Measurements from ENCODE around the gene TMEM17.

Gene TMEM17

GRCh38 chr2:62547854-62548253 lies 41.9 kb upstream of the TMEM17 start:
- ATAC-seq, result no peak
- no peak for TF ChIP-seq TSHZ2 (CRISPR knock-in tag; IDR thresholded peaks at IDR 0.05)
- no peak for TF ChIP-seq RARB (CRISPR knock-in tag; IDR thresholded peaks at IDR 0.05)
- TF ChIP-seq CSRNP3 (CRISPR knock-in tag; IDR thresholded peaks at IDR 0.05), result no peak
- no peak for TF ChIP-seq POU6F1 (CRISPR knock-in tag; IDR thresholded peaks at IDR 0.05; ENCODE audit: borderline replicate concordance, low read depth)
- TF ChIP-seq TCF4 (CRISPR knock-in tag; IDR thresholded peaks at IDR 0.05; ENCODE audit: borderline replicate concordance), result no peak
- TF ChIP-seq PPARA (CRISPR knock-in tag; IDR thresholded peaks at IDR 0.05; ENCODE audit: borderline replicate concordance), result no peak
- no peak for TF ChIP-seq ZFP30 (CRISPR knock-in tag; IDR thresholded peaks at IDR 0.05)
- no peak for TF ChIP-seq OSR1 (CRISPR knock-in tag; IDR thresholded peaks at IDR 0.05)
- no peak for TF ChIP-seq TOX (CRISPR knock-in tag; IDR thresholded peaks at IDR 0.05; ENCODE audit: borderline replicate concordance)
- no peak for TF ChIP-seq BACH2 (CRISPR knock-in tag; IDR thresholded peaks at IDR 0.05; ENCODE audit: borderline replicate concordance)

- TF ChIP-seq ZNF70 (CRISPR knock-in tag; IDR thresholded peaks at IDR 0.05), result no peak
- no peak for TF ChIP-seq GLIS3 (CRISPR knock-in tag; IDR thresholded peaks at IDR 0.05)
- no peak for ATAC-seq
These were observed 39.3 kb upstream of the TMEM17 start for GRCh38 chr2:62545261-62545660.

- ATAC-seq, result no peak
- TF ChIP-seq TOX (CRISPR knock-in tag; IDR thresholded peaks at IDR 0.05; ENCODE audit: borderline replicate concordance) (no peak), ZNF565 (CRISPR knock-in tag; conservative IDR thresholded peaks at IDR 0.05; ENCODE audit: low read depth) (no peak), PATZ1 (CRISPR knock-in tag; IDR thresholded peaks at IDR 0.05; ENCODE audit: borderline replicate concordance) (no peak), ISL1 (CRISPR knock-in tag; IDR thresholded peaks at IDR 0.05) (no peak), POU6F1 (CRISPR knock-in tag; IDR thresholded peaks at IDR 0.05; ENCODE audit: borderline replicate concordance, low read depth) (no peak), ARNTL (CRISPR knock-in tag; IDR thresholded peaks at IDR 0.05; ENCODE audit: borderline replicate concordance, low read depth) (no peak), CREB5 (CRISPR knock-in tag; IDR thresholded peaks at IDR 0.05; ENCODE audit: low read depth) (no peak), SNAI2 (CRISPR knock-in tag; IDR thresholded peaks at IDR 0.05) (no peak), TCF4 (CRISPR knock-in tag; IDR thresholded peaks at IDR 0.05; ENCODE audit: borderline replicate concordance) (no peak), CSDC2 (CRISPR knock-in tag; IDR thresholded peaks at IDR 0.05) (no peak)
These were observed 34.6 kb upstream of the TMEM17 start for GRCh38 chr2:62540408-62541168.
